T-cell (primary cell): ENCODE results near the gene SOD2. TPM values are rescaled to one million over a fixed set of nuclear protein-coding genes. Genes with fewer than 3 reads are reported as not detected.
"Not testable (repeated sequence)": the region's sequence is repeated elsewhere in the genome, so short reads cannot be mapped to it uniquely, and the experiment has no call there.

Experiments used
- ATAC-seq, 4 experiments: fragments of 200-7000 bp in 3 of 4; fragments of 150-1000 bp in 1 of 4; cut with Tn5 transposase; replicated peaks in 1 of 4; 1 replicate in 3 of 4; 2 replicates in 1 of 4; pipeline ENCODE4 v1.10.0; 2021; ENCODE audit warnings: moderate library complexity in 3 of 4, mild to moderate bottlenecking in 2 of 4, moderate number of reproducible peaks in 1 of 4
- CTCF ChIA-PET, 2 donors: fragments of 300-600 bp; sonication (Branson Sonifier 250); formaldehyde crosslinking; loops; one replicate each; lab custom pipeline; 2022; ENCODE audit warnings: antibody characterized with exemption in 2 of 2; lab: Charles Lee
- POLR2A ChIA-PET, 2 donors: fragments of 300-600 bp; sonication (Branson Sonifier 250); formaldehyde crosslinking; loops; one replicate each; lab custom pipeline; 2022; ENCODE audit warnings: antibody characterized with exemption in 2 of 2; lab: Charles Lee
- DNase-seq, 35 experiments: peaks; one replicate each; pipeline versions ENCODE4 v3.0.0 to v3.0.0-alpha.2; 2013 to 2023
- H3K27ac ChIP-seq: one replicate; pipeline ENCODE4 v1.5.1; 2013; ENCODE audit warnings: low read length
- H3K27me3 ChIP-seq, 2 experiments: replicated peaks in 1 of 2; 1 replicate in 1 of 2; 2 replicates in 1 of 2; pipeline versions ENCODE4 v1.6.1 to v1.7.0; 2013; ENCODE audit warnings: low read length in 1 of 2, mixed read lengths in 1 of 2; ENCODE audit not compliant: control insufficient read depth in 2 of 2, insufficient read depth in 2 of 2; ENCODE audit errors: extremely low read depth in 1 of 2
- H3K36me3 ChIP-seq, 2 donors: 1 replicate in 1 of 2; 2 replicates in 1 of 2; pipeline versions ENCODE4 v1.6.1 to v1.7.0; 2013; ENCODE audit warnings: low read length in 1 of 2; ENCODE audit not compliant: control insufficient read depth in 2 of 2, insufficient read depth in 1 of 2; ENCODE audit errors: extremely low read depth in 1 of 2
- H3K4me1 ChIP-seq, 2 experiments: 1 replicate in 1 of 2; 2 replicates in 1 of 2; pipeline versions ENCODE4 v1.6.1 to v1.7.0; 2013; ENCODE audit warnings: low read length in 2 of 2, mixed read lengths in 1 of 2; ENCODE audit not compliant: insufficient read depth in 2 of 2, control insufficient read depth in 1 of 2; ENCODE audit errors: extremely low read depth in 1 of 2
- H3K4me3 ChIP-seq, 2 donors: 1 replicate in 1 of 2; 2 replicates in 1 of 2; pipeline versions ENCODE4 v1.5.1 to v1.7.0; 2013; ENCODE audit warnings: mild to moderate bottlenecking in 2 of 2, low read length in 1 of 2, moderate library complexity in 1 of 2; ENCODE audit not compliant: control insufficient read depth in 1 of 2; ENCODE audit errors: extremely low read depth in 1 of 2
- H3K9me3 ChIP-seq: 2 replicates; pipeline ENCODE4 v1.7.0; 2013
- H3K27ac Mint-ChIP-seq, 2 donors: one replicate each; pipeline ENCODE4 v1.8.0; 2020 to 2021; ENCODE audit warnings: mild to moderate bottlenecking in 2 of 2, mixed read lengths in 2 of 2
- H3K27me3 Mint-ChIP-seq, 2 donors: one replicate each; pipeline ENCODE4 v1.8.0; 2021 to 2022; ENCODE audit warnings: mixed read lengths in 2 of 2
- H3K36me3 Mint-ChIP-seq: one replicate; pipeline ENCODE4 v1.8.0; 2021; ENCODE audit warnings: mixed read lengths
- H3K4me1 Mint-ChIP-seq, 3 donors: one replicate each; pipeline ENCODE4 v1.8.0; 2020 to 2022; ENCODE audit warnings: mixed read lengths in 3 of 3, mild to moderate bottlenecking in 1 of 3
- H3K4me3 Mint-ChIP-seq, 3 donors: one replicate each; pipeline ENCODE4 v1.8.0; 2020 to 2022; ENCODE audit warnings: mild to moderate bottlenecking in 3 of 3, mixed read lengths in 3 of 3, moderate library complexity in 3 of 3
- H3K9me3 Mint-ChIP-seq, 3 donors: one replicate each; pipeline ENCODE4 v1.8.0; 2020 to 2022; ENCODE audit warnings: mixed read lengths in 3 of 3
- WGBS: methylation state at CpG from one replicate; pipeline ENCODE4 v1.1.5; 2013; ENCODE audit warnings: missing lambda C conversion rate; ENCODE audit not compliant: insufficient coverage; 5-methylcytosine and 5-hydroxymethylcytosine counted together
- total RNA-seq, 35 experiments: library from RNA in 6 of 35; stranded (reverse) in 6 of 35; fragments of 120-200 nt in 1 of 35; gene quantifications; one replicate each; pipeline versions ENCODE4 v1.2.1 to v1.2.4 and lab custom pipeline; 2013 to 2026

Gene SOD2
- total RNA-seq, 5 donors from 2014 or later (not counting 1 experiment from before 2014, with no cell fraction given): 81.2 to 143 (median 112) TPM

- ATAC-seq, DNase-seq, H3K4me3 Mint-ChIP-seq, H3K9me3 ChIP-seq, H3K27ac Mint-ChIP-seq, H3K27ac ChIP-seq, H3K9me3 Mint-ChIP-seq, H3K4me3 ChIP-seq, H3K27me3 Mint-ChIP-seq, H3K27me3 ChIP-seq: not testable (repeated sequence)
- peaks cover 0 to 36% of the 10 kb centered on the region in 2 donors for H3K36me3 ChIP-seq
- peaks cover 29% of the 10 kb centered on the region for H3K36me3 Mint-ChIP-seq
- ChIA-PET CTCF (interaction anchor here (0.6 to 3.1 kb wide), 5 partner anchors 36 to 294 kb away, joined by 3 to 17 read pairs (median 5); partner anchors contain the start of gene MRPL18 (in 1 of the 2)), POLR2A (interaction anchor here in 1 of 2 donors (1.4 kb wide), 1 partner anchor 37 kb away, joined by 7 read pairs; the partner anchor contains the start of gene WTAP)
- H3K4me1 ChIP-seq: peaks cover 27 to 35% of the 10 kb centered on the region in 2 experiments
- peaks cover 53 to 63% (median 55%) of the 10 kb centered on the region in 3 donors for H3K4me1 Mint-ChIP-seq
- WGBS: 90% methylated on average over 4 of the region's 13 CpGs
Measured at GRCh38 chr6:159690135-159690534, 2.9 kb downstream of the SOD2 start.

- Mint-ChIP-seq H3K9me3 (no peaks in the 10 kb centered on the region), H3K27me3 (no peaks in the 10 kb centered on the region), H3K4me1 (peaks cover 43 to 52% (median 43%) of the 10 kb centered on the region in 3 donors), H3K36me3 (peaks cover 33% of the 10 kb centered on the region), H3K27ac (peak overlapping the region in 1 of 2 donors; percentile 6), H3K4me3 (no peak overlapping the region)
- ChIA-PET POLR2A (interaction anchor here in 1 of 2 donors (1.1 kb wide), 1 partner anchor 9 kb away, joined by 3 read pairs; no protein-coding TSS in a partner anchor), CTCF (interaction anchor here (0.9 to 3.1 kb wide), 4 partner anchors 9 to 101 kb away, joined by 3 to 17 read pairs (median 4); partner anchors contain the start of gene MRPL18 (in 1 of the 2))
- no peak overlapping the region for H3K4me3 ChIP-seq
- no peak overlapping the region for H3K27ac ChIP-seq
- DNase-seq (no peak), ATAC-seq (no peak)
- WGBS: 89% methylated on average over 6 of the region's 6 CpGs
- peaks cover 5 to 42% of the 10 kb centered on the region in 2 donors for H3K36me3 ChIP-seq
- H3K4me1 ChIP-seq: peaks cover 18 to 24% of the 10 kb centered on the region in 2 experiments
- no peaks in the 10 kb centered on the region for H3K9me3 ChIP-seq
- H3K27me3 ChIP-seq: no peaks in the 10 kb centered on the region
Measured at GRCh38 chr6:159689001-159689400, 4.0 kb downstream of the SOD2 start.

- Mint-ChIP-seq H3K27ac (no peak overlapping the region), H3K36me3 (peaks cover 37% of the 10 kb centered on the region), H3K4me3 (no peak overlapping the region), H3K4me1 (peaks cover 39 to 48% (median 39%) of the 10 kb centered on the region in 3 donors), H3K9me3 (no peaks in the 10 kb centered on the region), H3K27me3 (no peaks in the 10 kb centered on the region)
- no peak overlapping the region for H3K4me3 ChIP-seq
- no peaks in the 10 kb centered on the region for H3K27me3 ChIP-seq
- CTCF ChIA-PET: interaction anchor here (0.7 to 1.3 kb wide), 4 partner anchors 9 to 93 kb away, joined by 3 to 4 read pairs (median 4); no protein-coding TSS in a partner anchor
- POLR2A ChIA-PET: interaction anchor here (0.5 to 1.1 kb wide), 2 partner anchors 8 to 9 kb away, joined by 3 read pairs; no protein-coding TSS in a partner anchor
- H3K27ac ChIP-seq: no peak overlapping the region
- H3K9me3 ChIP-seq: no peaks in the 10 kb centered on the region
- WGBS: 94% methylated on average over 3 of the region's 5 CpGs
- ATAC-seq: no peak
- peaks cover 14 to 19% of the 10 kb centered on the region in 2 experiments for H3K4me1 ChIP-seq
- peaks cover 5 to 49% of the 10 kb centered on the region in 2 donors for H3K36me3 ChIP-seq
- DNase-seq: no peak
Measured at GRCh38 chr6:159688266-159688905, 4.7 kb downstream of the SOD2 start.

GRCh38 chr6:159687341-159687740, 5.7 kb downstream of the SOD2 start:
- POLR2A ChIA-PET: no interaction called here
- no peak overlapping the region for H3K27ac Mint-ChIP-seq
- ATAC-seq (no peak), DNase-seq (no peak)
- H3K9me3 ChIP-seq: no peaks in the 10 kb centered on the region
- peaks cover 37 to 50% (median 41%) of the 10 kb centered on the region in 3 donors for H3K4me1 Mint-ChIP-seq
- H3K9me3 Mint-ChIP-seq: no peaks in the 10 kb centered on the region
- H3K27ac ChIP-seq: no peak overlapping the region
- peaks cover 13 to 15% of the 10 kb centered on the region in 2 experiments for H3K4me1 ChIP-seq
- no peaks in the 10 kb centered on the region for H3K27me3 ChIP-seq
- no peak overlapping the region for H3K4me3 ChIP-seq
- no peak overlapping the region for H3K4me3 Mint-ChIP-seq
- no peaks in the 10 kb centered on the region for H3K27me3 Mint-ChIP-seq
- H3K36me3 Mint-ChIP-seq: peaks cover 42% of the 10 kb centered on the region
- H3K36me3 ChIP-seq: peaks cover 5 to 56% of the 10 kb centered on the region in 2 donors
- CTCF ChIA-PET: interaction anchor here in 1 of 2 donors (0.6 kb wide), 1 partner anchor 514 kb away, joined by 3 read pairs; no protein-coding TSS in a partner anchor
- WGBS: 100% methylated on average over 1 of the region's 9 CpGs

- H3K27me3 Mint-ChIP-seq: no peaks in the 10 kb centered on the region
- no peak overlapping the region for H3K4me3 Mint-ChIP-seq
- POLR2A ChIA-PET: no interaction called here
- peaks cover 46% of the 10 kb centered on the region for H3K36me3 Mint-ChIP-seq
- 8% methylated on average over 2 of the region's 3 CpGs for WGBS
- Histone ChIP-seq H3K36me3 (peaks cover 5 to 62% of the 10 kb centered on the region in 2 donors), H3K9me3 (no peaks in the 10 kb centered on the region), H3K27ac (no peak overlapping the region), H3K4me1 (peaks cover 8 to 9% of the 10 kb centered on the region in 2 experiments), H3K4me3 (no peak overlapping the region), H3K27me3 (no peaks in the 10 kb centered on the region)
- H3K27ac Mint-ChIP-seq: peak overlapping the region in 1 of 2 donors; percentile 67
- no peaks in the 10 kb centered on the region for H3K9me3 Mint-ChIP-seq
- CTCF ChIA-PET: no interaction called here
- ATAC-seq (no peak), DNase-seq (no peak)
- peaks cover 31 to 47% (median 37%) of the 10 kb centered on the region in 3 donors for H3K4me1 Mint-ChIP-seq
Measured at GRCh38 chr6:159686703-159687102, 6.3 kb downstream of the SOD2 start.

GRCh38 chr6:159686040-159686439, 7.0 kb downstream of the SOD2 start:
- no peaks in the 10 kb centered on the region for H3K27me3 ChIP-seq
- ATAC-seq: no peak
- WGBS: no CpG with 5 or more reads among the region's 5 CpGs
- Mint-ChIP-seq H3K4me3 (no peak overlapping the region), H3K27ac (no peak overlapping the region), H3K36me3 (peaks cover 49% of the 10 kb centered on the region), H3K27me3 (no peaks in the 10 kb centered on the region), H3K4me1 (peaks cover 25 to 44% (median 34%) of the 10 kb centered on the region in 3 donors), H3K9me3 (no peaks in the 10 kb centered on the region)
- peaks cover 5 to 68% of the 10 kb centered on the region in 2 donors for H3K36me3 ChIP-seq
- peaks cover 2 to 8% of the 10 kb centered on the region in 2 experiments for H3K4me1 ChIP-seq
- no peak for DNase-seq
- POLR2A ChIA-PET: no interaction called here
- no peak overlapping the region for H3K4me3 ChIP-seq
- H3K27ac ChIP-seq: no peak overlapping the region
- no peaks in the 10 kb centered on the region for H3K9me3 ChIP-seq
- CTCF ChIA-PET: no interaction called here
